ENCODE data around the gene ST3GAL6. TPM values are rescaled to one million over a fixed set of nuclear protein-coding genes. Genes with fewer than 3 reads are reported as not detected.

Gene ST3GAL6
- total and polyA plus RNA-seq, 2 donors (not counting 3 experiments of a cell fraction or from before 2014, with no cell fraction given) = 13.2 to 35.9 TPM

- Histone ChIP-seq H3K9me1 (replicated peaks; ENCODE audit: control insufficient read depth, extremely low read depth, insufficient read depth, low read length) (no peaks in the 10 kb centered on the region), H3K4me3 (replicated peaks in 1 of 3; ENCODE audit: insufficient read depth in 1 of 3, low read depth in 1 of 3, low read length in 3 of 3) (no peak overlapping the region), H3K27ac (ENCODE audit: insufficient read depth, low read depth, low read length) (no peak overlapping the region), H3K36me3 (ENCODE audit: control insufficient read depth in 2 of 2, extremely low read depth in 1 of 2, insufficient read depth in 2 of 2, low read length in 2 of 2) (no peaks in the 10 kb centered on the region), H3K9ac (replicated peaks; ENCODE audit: extremely low read depth, insufficient read depth, low read length) (no peak overlapping the region), H3K4me2 (ENCODE audit: insufficient read depth, low read length) (no peak overlapping the region), H3K27me3 (ENCODE audit: control insufficient read depth in 2 of 2, insufficient read depth in 2 of 2, low read length in 2 of 2) (no peaks in the 10 kb centered on the region), H3K9me3 (replicated peaks; ENCODE audit: control insufficient read depth, insufficient read depth, low read length) (no peaks in the 10 kb centered on the region), H2AFZ (ENCODE audit: low read depth, low read length) (no peak overlapping the region), H3K79me2 (ENCODE audit: control insufficient read depth, insufficient read depth, low read length) (peaks cover 15% of the 10 kb centered on the region), H3K4me1 (ENCODE audit: control insufficient read depth, extremely low read depth, insufficient read depth, low read length) (peaks cover 23% of the 10 kb centered on the region), H4K20me1 (replicated peaks; ENCODE audit: control insufficient read depth, extremely low read depth, insufficient read depth, low read length) (no peaks in the 10 kb centered on the region)
- BruUV-seq (replicated peaks) = no TSS peak
- FAIRE-seq (no peak), DNase-seq (ENCODE audit: low read depth, low spot score) (no peak)
- POLR2A ChIA-PET = interaction anchor here (0.6 kb wide), 1 partner anchor 19 kb away, joined by 4 read pairs; no protein-coding TSS in a partner anchor
- intact Hi-C loops (cut with micrococcal nuclease) (no loop called here), dilution Hi-C loops (cut with MboI; ENCODE audit: extremely low pct_ligation_motif_present, low sequenced_read_pairs) (no loop called here)
- CTCF ChIA-PET = interaction anchor here (1.1 kb wide), 1 partner anchor 69 kb away, joined by 3 read pairs; no protein-coding TSS in a partner anchor
- TF ChIP-seq JUN (IDR thresholded peaks at IDR 0.05; ENCODE audit: borderline replicate concordance, insufficient read depth, insufficient read length, low read depth) = no peak
- TF ChIP-seq MAX (IDR thresholded peaks at IDR 0.05; ENCODE audit: insufficient read depth, insufficient read length) = no peak
- TF ChIP-seq FOS (IDR thresholded peaks at IDR 0.05; ENCODE audit: borderline replicate concordance, insufficient read depth, low read length) = no peak
- TF ChIP-seq, protein P1, sequence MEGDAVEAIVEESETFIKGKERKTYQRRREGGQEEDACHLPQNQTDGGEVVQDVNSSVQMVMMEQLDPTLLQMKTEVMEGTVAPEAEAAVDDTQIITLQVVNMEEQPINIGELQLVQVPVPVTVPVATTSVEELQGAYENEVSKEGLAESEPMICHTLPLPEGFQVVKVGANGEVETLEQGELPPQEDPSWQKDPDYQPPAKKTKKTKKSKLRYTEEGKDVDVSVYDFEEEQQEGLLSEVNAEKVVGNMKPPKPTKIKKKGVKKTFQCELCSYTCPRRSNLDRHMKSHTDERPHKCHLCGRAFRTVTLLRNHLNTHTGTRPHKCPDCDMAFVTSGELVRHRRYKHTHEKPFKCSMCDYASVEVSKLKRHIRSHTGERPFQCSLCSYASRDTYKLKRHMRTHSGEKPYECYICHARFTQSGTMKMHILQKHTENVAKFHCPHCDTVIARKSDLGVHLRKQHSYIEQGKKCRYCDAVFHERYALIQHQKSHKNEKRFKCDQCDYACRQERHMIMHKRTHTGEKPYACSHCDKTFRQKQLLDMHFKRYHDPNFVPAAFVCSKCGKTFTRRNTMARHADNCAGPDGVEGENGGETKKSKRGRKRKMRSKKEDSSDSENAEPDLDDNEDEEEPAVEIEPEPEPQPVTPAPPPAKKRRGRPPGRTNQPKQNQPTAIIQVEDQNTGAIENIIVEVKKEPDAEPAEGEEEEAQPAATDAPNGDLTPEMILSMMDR (IDR thresholded peaks at IDR 0.05; ENCODE audit: extremely low read depth in 1 of 2, insufficient read depth in 1 of 2, low read depth in 1 of 2, low read length in 2 of 2) = no peak
- no peak for TF ChIP-seq POLR2AphosphoS5 (IDR thresholded peaks at IDR 0.05; ENCODE audit: insufficient read depth, low read depth, low read length)
- no peak for TF ChIP-seq EZH2 (IDR thresholded peaks at IDR 0.05; ENCODE audit: borderline replicate concordance, low read depth, low read length, severe bottlenecking)
- no peak for TF ChIP-seq MYC (IDR thresholded peaks at IDR 0.05; ENCODE audit: low read depth, low read length)
- no peak for TF ChIP-seq POLR2A (IDR thresholded peaks at IDR 0.05; ENCODE audit: low read depth, low read length)
- no peak for TF ChIP-seq GATA2 (IDR thresholded peaks at IDR 0.05; ENCODE audit: insufficient read depth, insufficient read length, low read depth, low read length)
These were observed 34.5 kb upstream of the ST3GAL6 start for GRCh38 chr3:98728672-98729071.

Measured in endothelial cell of umbilical vein (primary cell).